HL-60 (cell line): Measurements from ENCODE around the gene FAM180B.

ENCODE experiments used
- DNase-seq, 2 experiments: peaks; one replicate each; pipeline ENCODE4 v3.0.0-alpha.2; 2010 to 2020; ENCODE audit warnings: low read depth in 1 of 2, low spot score in 1 of 2
- H3K27ac ChIP-seq: fragments of 250-450 bp; sonication (Bioruptor Pico); replicated peaks from 2 replicates; pipeline ENCODE4 v1.5.1; 2020; ENCODE audit warnings: mild to moderate bottlenecking, moderate library complexity
- H3K27me3 ChIP-seq: fragments of 250-450 bp; sonication (Bioruptor Pico); 2 replicates; pipeline ENCODE4 v1.5.1; 2021; ENCODE audit warnings: mild to moderate bottlenecking, moderate library complexity; ENCODE audit not compliant: insufficient read depth, poor library complexity, severe bottlenecking
- H3K4me3 ChIP-seq: replicated peaks from 2 replicates; pipeline ENCODE4 v1.5.1; 2011; ENCODE audit warnings: mild to moderate bottlenecking, control low read depth, low read length; ENCODE audit not compliant: insufficient read depth
- GABPA ChIP-seq: IDR thresholded peaks from 2 replicates; pipeline ENCODE4 v1.6.1; 2012; ENCODE audit warnings: low read depth
- POLR2AphosphoS5 ChIP-seq: IDR thresholded peaks from 2 replicates; pipeline ENCODE4 v1.6.1; 2012; ENCODE audit warnings: low read depth
- REST ChIP-seq: IDR thresholded peaks from 2 replicates; pipeline ENCODE4 v1.6.1; 2012; ENCODE audit warnings: low read depth; ENCODE audit not compliant: insufficient replicate concordance
- SPI1 ChIP-seq: IDR thresholded peaks from 2 replicates; pipeline ENCODE4 v1.6.1; 2012; ENCODE audit warnings: low read depth, mild to moderate bottlenecking, borderline replicate concordance
- TF ChIP-seq, protein P1 (sequence below): IDR thresholded peaks from one replicate; pipeline ENCODE4 v1.5.1; 2011; ENCODE audit warnings: low read length, control low read depth, inconsistent platforms; ENCODE audit not compliant: insufficient read depth

Gene FAM180B

DNA sequence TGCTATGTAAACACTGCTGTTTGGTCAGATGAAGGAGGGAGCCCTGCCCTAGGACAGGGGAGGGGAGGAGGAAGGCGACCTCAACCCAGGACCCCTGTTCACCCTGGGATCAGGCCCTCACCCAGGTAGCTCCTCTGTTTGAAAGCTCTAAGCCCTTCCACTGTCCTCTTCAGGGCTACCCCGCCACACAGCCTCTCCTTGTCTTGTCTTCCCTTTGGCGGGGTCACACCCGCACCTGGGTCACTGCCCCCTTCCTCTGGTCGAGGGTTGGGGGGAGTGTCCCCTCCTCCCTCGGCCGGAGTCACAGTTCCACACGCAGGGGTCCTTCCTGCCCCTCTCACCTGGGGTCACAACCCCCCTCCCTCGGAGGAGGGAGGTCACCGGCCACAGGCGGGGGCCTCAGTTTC is 21.5 kb upstream of the FAM180B start:
- peak overlapping the region; percentile 93 for H3K4me3 ChIP-seq
- no peak for TF ChIP-seq SPI1
- no peak for DNase-seq
- H3K27ac ChIP-seq: peak overlapping the region; percentile 72
- H3K27me3 ChIP-seq: no peaks in the 10 kb centered on the region

DNA sequence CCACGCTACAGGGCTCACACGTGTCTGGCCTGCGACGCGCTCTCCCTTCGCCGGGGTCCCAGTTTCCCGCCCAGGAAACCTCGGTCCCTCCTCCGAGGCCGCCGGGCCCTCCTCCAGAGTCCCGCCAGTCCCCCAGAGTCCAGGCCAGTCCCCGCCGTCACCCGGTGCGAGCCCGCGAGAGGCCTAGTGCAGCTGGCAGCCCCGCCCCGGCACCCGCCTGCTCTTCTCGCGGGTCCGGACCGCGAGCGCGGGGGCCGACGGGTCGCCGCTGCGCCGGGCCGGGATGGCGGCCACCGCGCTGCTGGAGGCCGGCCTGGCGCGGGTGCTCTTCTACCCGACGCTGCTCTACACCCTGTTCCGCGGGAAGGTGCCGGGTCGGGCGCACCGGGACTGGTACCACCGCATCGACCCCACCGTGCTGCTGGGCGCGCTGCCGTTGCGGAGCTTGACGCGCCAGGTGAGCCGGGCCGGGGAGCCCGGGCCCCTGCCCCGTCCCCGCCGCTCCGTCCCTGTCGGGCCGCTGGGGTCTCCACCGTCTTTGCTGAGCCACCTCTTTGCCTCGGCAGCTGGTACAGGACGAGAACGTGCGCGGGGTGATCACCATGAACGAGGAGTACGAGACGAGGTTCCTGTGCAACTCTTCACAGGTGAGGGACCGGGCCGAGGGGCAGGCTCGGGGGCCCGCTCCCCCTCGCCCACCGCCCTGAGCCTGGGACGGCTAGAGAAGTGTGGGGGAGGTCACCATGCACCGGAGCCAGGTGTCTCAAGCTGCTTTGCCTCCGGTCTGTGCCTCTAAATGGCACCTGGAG is 20.9 kb upstream of the FAM180B start, which contains the start of gene PTPMT1:
TSS of gene PTPMT1 (plus strand) at position 260 of the 809 bp plus-strand sequence. CDS start at position 284, 24 bp downstream.
- DNase-seq: peak in 1 of 2 experiments; percentile 69

DNA sequence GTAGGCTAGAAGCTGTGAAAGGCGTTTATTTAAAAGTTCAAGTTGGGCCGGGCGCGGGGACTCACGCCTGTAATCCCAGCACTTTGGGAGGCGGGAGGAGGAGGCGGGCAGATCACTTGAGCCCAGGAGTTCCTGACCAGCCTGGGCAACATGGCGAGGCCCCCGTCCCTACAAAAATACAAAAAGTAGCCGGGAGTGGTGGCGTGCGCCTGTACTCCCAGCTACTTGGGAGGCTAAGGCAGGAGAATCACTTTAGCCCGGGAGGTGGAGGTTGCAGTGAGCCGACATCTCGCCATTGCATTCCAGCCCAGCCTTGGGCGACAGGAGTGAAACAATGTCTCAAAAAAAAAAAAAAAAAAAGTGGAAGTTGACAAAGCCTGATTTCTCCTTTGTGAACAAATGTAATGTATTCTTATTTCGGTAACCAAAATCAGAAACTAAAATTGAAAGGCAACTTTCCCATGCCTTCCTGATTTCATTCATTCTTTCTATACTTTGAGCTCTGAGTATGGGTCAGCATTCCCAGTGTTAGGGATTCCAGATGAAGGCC is 20.3 kb upstream of the FAM180B start:
- H3K27ac ChIP-seq: peak overlapping the region; percentile 72
- H3K27me3 ChIP-seq: no peaks in the 10 kb centered on the region
- TF ChIP-seq, protein P1, sequence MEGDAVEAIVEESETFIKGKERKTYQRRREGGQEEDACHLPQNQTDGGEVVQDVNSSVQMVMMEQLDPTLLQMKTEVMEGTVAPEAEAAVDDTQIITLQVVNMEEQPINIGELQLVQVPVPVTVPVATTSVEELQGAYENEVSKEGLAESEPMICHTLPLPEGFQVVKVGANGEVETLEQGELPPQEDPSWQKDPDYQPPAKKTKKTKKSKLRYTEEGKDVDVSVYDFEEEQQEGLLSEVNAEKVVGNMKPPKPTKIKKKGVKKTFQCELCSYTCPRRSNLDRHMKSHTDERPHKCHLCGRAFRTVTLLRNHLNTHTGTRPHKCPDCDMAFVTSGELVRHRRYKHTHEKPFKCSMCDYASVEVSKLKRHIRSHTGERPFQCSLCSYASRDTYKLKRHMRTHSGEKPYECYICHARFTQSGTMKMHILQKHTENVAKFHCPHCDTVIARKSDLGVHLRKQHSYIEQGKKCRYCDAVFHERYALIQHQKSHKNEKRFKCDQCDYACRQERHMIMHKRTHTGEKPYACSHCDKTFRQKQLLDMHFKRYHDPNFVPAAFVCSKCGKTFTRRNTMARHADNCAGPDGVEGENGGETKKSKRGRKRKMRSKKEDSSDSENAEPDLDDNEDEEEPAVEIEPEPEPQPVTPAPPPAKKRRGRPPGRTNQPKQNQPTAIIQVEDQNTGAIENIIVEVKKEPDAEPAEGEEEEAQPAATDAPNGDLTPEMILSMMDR: no peak
- no peak for TF ChIP-seq GABPA
- no peak for TF ChIP-seq REST
- TF ChIP-seq SPI1: no peak
- no peak for TF ChIP-seq POLR2AphosphoS5
- peak overlapping the region; percentile 93 for H3K4me3 ChIP-seq
- DNase-seq: peak in 1 of 2 experiments; percentile 25

More for the DNA sequence above, 20.9 kb upstream of the FAM180B start, which contains the start of gene PTPMT1:
- TF ChIP-seq REST: no peak
- TF ChIP-seq POLR2AphosphoS5: peak; percentile 35
- no peaks in the 10 kb centered on the region for H3K27me3 ChIP-seq
- H3K4me3 ChIP-seq: peak within 1 kb of the TSS; percentile 93
- H3K27ac ChIP-seq: peak within 1 kb of the TSS; percentile 72

- Histone ChIP-seq H3K27ac (no peak overlapping the region), H3K27me3 (no peaks in the 10 kb centered on the region), H3K4me3 (no peak overlapping the region)
- no peak for DNase-seq
- TF ChIP-seq REST (no peak), POLR2AphosphoS5 (no peak), GABPA (no peak), SPI1 (no peak)
- TF ChIP-seq, protein P1: no peak
These were observed 16.8 kb upstream of the FAM180B start for GRCh38 chr11:47569646-47570045.
